IPS-15b (cell line): Measurements from ENCODE around the gene MOK.
"Not testable (repeated sequence)": the region's sequence is repeated elsewhere in the genome, so short reads cannot be mapped to it uniquely, and the experiment has no call there.

Source experiments
- H3K27me3 ChIP-seq: one replicate; pipeline ENCODE4 v1.6.1; 2013; ENCODE audit warnings: low read length; ENCODE audit not compliant: control insufficient read depth, insufficient read depth
- H3K36me3 ChIP-seq: one replicate; pipeline ENCODE4 v1.6.1; 2013; ENCODE audit warnings: low read length; ENCODE audit not compliant: control insufficient read depth, insufficient read depth
- H3K4me1 ChIP-seq: one replicate; pipeline ENCODE4 v1.6.1; 2013; ENCODE audit warnings: mild to moderate bottlenecking, low read length; ENCODE audit not compliant: control insufficient read depth, insufficient read depth
- H3K4me3 ChIP-seq: one replicate; pipeline ENCODE4 v1.5.1; 2013; ENCODE audit warnings: low read depth, low read length
- H3K9ac ChIP-seq: one replicate; pipeline ENCODE4 v1.6.1; 2013; ENCODE audit warnings: low read depth, mild to moderate bottlenecking, low read length
- H3K9me3 ChIP-seq: one replicate; pipeline ENCODE4 v1.6.1; 2013; ENCODE audit warnings: mild to moderate bottlenecking, low read length; ENCODE audit not compliant: control insufficient read depth, insufficient read depth

MOK gene

DNA sequence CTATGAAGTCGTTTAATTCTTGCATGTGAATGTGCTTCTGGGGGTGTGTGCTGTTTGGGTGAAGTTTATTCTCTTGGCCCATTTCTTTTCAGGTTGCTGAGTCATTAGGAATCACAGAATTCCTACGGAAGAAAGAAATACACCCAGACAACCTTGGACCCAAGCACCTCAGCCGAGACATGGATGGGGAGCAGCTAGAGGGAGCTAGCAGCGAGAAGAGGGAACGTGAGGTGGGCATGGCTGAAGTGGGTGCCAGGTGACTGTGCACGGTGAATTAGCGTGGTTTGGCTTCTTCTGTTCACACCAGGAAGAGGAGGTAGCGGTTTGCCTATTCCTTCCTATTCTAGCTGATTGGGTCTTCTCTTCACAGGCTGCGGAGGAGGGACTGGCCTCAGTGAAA lies 33.8 kb upstream of the MOK start:
- H3K4me3 ChIP-seq, result no peak overlapping the region
- no peaks in the 10 kb centered on the region for H3K27me3 ChIP-seq
- no peaks in the 10 kb centered on the region for H3K4me1 ChIP-seq
- H3K9me3 ChIP-seq, result no peaks in the 10 kb centered on the region
- no peak overlapping the region for H3K9ac ChIP-seq
- H3K36me3 ChIP-seq, result peaks cover 19% of the 10 kb centered on the region

DNA sequence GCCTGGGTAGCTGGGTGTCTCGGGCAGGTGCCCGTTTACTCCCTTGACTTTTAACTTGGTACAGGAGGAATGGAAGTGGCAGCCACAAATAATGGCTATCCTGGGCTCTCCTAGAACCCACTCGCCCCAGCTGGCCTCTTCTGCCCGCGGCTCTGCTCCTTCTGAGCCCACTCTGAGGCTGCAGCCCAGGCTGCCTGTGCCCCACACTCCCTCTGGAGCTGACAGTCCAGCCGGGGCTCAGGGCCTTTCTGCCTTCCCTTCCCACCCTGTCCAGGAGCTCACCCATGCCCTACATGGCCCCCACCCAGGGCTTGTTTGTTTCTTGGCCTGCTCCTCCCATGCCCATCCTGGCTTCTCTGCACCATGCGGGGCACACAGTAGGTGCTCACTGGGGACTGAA lies 30.2 kb upstream of the MOK start:
- no peak overlapping the region for H3K4me3 ChIP-seq
- no peaks in the 10 kb centered on the region for H3K4me1 ChIP-seq
- no peaks in the 10 kb centered on the region for H3K27me3 ChIP-seq
- peak overlapping the region; percentile 24 for H3K9ac ChIP-seq
- H3K36me3 ChIP-seq, result peaks cover 10% of the 10 kb centered on the region
- no peaks in the 10 kb centered on the region for H3K9me3 ChIP-seq

DNA sequence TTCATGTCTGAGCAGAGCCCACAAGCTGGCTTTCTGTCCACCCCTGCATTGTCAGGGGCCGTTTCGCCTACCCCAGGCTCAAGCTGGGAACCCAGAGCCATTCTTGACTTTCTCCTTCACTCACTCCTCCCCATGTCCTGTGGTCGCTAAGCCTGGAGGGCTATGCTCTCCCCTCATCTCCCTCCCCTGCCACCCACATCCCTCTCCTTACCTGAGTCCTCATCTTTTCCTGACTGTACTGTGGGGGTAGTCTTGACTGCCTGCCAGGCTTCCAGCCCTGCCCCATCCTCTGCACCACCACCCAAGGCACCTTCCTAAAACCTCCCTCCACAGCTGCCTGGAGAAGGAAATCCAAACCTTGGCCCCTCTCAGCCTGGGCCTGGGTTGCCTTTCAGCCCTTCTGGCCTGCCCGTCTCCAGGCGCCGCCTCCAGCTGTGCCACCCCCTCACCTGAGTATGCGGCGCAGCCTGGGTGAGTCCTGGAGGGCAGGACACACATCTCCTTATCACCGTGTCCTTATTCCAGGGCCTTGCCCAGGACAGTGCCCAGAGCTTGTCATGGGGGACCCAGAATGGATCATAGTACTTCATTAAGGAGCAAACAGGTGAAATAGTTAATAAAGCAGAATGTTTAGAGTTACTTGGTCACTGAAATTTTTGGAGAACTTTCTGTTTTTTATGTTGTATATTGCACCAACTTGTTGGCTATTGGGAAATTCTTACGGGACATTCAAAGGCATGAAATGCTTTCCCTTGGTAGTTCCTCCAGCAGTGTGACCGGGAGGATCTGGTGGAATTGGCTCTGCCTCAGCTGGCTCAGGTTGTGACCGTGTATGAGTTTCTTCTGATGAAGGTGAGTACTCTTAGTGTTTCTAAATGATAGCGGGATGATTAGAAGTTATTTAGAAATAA lies 29.1 kb upstream of the MOK start:
- Histone ChIP-seq H3K4me3 (no peak overlapping the region), H3K36me3 (peaks cover 9% of the 10 kb centered on the region), H3K27me3 (no peaks in the 10 kb centered on the region), H3K9ac (no peak overlapping the region), H3K9me3 (no peaks in the 10 kb centered on the region), H3K4me1 (no peaks in the 10 kb centered on the region)

DNA sequence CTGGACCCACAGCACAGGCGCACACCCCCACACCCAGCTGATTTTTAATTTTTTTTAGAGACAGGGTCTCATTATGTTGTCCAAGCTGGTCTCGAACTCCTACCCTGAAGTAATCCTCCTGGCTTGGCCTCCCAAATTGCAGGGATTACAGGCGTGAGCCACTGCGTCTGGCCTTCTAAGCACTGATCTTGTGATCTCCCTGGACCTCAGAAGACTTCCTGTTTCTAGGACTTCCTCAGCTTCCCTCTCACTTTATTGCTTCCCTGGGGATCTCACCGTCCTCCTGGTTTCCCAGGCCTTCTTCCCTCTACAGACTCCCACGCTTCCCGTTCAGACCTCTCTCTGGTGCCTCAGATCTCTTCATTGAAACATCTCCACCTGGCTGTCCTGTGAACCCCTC lies 28.4 kb upstream of the MOK start:
- Histone ChIP-seq H3K4me1 (no peaks in the 10 kb centered on the region), H3K9me3 (no peaks in the 10 kb centered on the region), H3K36me3 (peaks cover 4% of the 10 kb centered on the region), H3K4me3 (no peak overlapping the region), H3K9ac (no peak overlapping the region), H3K27me3 (no peaks in the 10 kb centered on the region)

DNA sequence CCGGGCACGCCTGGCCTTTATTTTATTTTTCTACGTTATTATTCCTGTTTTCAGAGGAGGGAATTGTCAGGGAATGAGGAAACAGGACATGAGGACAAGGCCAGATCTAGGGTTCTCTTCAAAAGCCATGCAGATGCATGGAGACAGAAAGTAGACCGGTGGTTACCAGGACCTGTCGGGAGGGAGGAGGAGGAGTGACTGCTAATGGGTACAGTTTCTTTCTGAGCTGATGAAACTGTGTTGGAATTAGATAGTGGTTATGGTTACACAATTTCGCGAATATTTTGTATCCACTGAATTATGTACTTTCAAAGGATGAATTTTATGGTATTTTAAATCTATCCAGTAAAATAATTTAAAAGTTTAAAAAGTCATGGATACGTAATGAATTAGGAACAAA lies 25.8 kb upstream of the MOK start:
- Histone ChIP-seq H3K9ac (no peak overlapping the region), H3K4me3 (no peak overlapping the region), H3K27me3 (no peaks in the 10 kb centered on the region), H3K4me1 (no peaks in the 10 kb centered on the region), H3K9me3 (no peaks in the 10 kb centered on the region), H3K36me3 (peaks cover 2% of the 10 kb centered on the region)

DNA sequence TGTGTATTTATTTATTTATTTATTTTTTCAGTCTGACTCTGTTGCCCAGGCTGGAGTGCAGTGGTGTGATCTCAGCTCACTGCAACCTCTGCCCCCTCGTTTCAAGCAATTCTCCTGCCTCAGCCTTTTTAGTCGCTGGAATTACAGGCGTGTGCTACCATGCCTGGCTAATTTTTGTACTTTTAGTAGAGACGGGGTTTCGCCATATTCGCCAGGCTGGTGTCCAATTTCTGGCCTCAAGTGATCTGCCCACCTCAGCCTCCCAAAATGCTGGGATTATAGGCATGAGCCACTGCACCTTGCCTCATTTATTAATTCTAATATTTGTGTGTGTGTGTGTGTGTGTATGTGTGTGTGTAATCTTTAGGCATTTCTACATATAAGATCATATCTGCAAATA lies 24.4 kb upstream of the MOK start:
- H3K27me3 ChIP-seq, H3K4me1 ChIP-seq, H3K9me3 ChIP-seq, H3K36me3 ChIP-seq, H3K4me3 ChIP-seq, H3K9ac ChIP-seq: not testable (repeated sequence)

DNA sequence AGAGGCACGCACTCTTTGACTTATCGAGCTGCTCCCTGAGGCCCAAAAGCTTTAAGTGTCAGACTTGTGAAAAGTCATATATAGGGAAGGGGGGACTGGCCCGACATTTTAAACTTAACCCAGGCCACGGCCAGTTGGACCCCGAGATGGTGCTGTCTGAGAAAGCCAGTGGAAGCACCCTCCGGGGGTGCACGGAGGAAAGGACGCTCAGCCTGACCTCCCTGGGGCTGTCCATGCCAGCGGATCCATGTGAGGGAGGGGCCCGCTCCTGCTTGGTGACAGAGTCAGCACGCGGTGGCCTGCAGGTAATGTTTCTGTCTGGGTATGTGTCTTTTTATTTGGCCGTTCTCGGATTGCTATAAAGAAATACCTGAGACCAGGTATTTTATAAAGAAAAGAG lies 21.6 kb upstream of the MOK start:
- no peaks in the 10 kb centered on the region for H3K9me3 ChIP-seq
- H3K4me3 ChIP-seq, result no peak overlapping the region
- H3K9ac ChIP-seq, result no peak overlapping the region
- H3K36me3 ChIP-seq, result peaks cover under 1% of the 10 kb centered on the region
- H3K4me1 ChIP-seq, result no peaks in the 10 kb centered on the region
- H3K27me3 ChIP-seq, result no peaks in the 10 kb centered on the region

DNA sequence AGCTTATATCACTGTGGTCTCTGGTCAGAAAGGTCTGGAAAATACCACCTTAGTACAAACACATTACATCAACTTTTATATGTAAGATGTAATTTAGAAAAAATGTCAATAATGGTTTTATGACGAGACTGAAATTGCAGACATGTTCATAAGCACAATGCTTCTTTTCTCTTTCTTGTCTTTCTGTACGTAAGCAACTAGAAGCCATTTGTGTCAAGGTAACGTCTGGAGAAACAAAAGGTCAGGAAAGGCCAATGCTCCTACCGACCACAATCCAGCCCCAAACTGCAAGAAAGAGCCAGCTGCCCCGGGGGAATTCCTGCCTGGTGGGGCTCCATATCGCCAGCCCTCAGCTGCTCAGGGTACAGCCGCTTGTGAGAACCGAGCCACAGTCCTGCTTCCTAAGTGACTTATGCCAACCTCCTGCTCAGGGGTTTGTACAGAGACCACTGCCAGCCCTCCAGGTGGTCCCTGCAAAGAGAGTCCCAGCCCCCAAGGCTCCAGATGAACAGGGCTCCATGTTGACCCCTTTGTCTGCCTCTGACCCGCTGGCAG lies 20.9 kb upstream of the MOK start:
- H3K9ac ChIP-seq, result no peak overlapping the region
- H3K27me3 ChIP-seq, result no peaks in the 10 kb centered on the region
- no peak overlapping the region for H3K4me3 ChIP-seq
- no peaks in the 10 kb centered on the region for H3K36me3 ChIP-seq
- H3K4me1 ChIP-seq, result no peaks in the 10 kb centered on the region
- H3K9me3 ChIP-seq, result no peaks in the 10 kb centered on the region

DNA sequence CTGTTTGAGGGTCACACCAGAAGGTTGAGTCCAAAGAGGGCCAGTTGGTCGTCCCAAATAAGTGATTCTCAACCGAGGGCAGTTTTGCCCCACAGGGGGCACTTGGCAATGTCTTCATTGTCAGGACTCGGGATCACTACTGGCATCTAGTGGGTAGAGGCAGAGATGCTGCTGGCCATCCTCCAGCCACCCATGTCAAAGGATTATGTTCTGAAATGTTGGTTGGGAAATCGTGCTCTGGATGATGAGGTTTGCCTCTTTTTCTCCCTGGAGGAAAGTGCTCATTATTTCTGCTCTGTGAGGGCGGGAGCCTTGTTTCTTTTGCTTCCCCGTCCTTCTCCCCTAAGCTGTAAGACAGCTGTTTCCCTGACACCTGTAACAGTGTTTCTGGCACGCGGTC lies 18.1 kb upstream of the MOK start:
- Histone ChIP-seq H3K9me3 (no peaks in the 10 kb centered on the region), H3K9ac (no peak overlapping the region), H3K4me1 (peaks cover 6% of the 10 kb centered on the region), H3K4me3 (no peak overlapping the region), H3K27me3 (peaks cover 2% of the 10 kb centered on the region), H3K36me3 (no peaks in the 10 kb centered on the region)

DNA sequence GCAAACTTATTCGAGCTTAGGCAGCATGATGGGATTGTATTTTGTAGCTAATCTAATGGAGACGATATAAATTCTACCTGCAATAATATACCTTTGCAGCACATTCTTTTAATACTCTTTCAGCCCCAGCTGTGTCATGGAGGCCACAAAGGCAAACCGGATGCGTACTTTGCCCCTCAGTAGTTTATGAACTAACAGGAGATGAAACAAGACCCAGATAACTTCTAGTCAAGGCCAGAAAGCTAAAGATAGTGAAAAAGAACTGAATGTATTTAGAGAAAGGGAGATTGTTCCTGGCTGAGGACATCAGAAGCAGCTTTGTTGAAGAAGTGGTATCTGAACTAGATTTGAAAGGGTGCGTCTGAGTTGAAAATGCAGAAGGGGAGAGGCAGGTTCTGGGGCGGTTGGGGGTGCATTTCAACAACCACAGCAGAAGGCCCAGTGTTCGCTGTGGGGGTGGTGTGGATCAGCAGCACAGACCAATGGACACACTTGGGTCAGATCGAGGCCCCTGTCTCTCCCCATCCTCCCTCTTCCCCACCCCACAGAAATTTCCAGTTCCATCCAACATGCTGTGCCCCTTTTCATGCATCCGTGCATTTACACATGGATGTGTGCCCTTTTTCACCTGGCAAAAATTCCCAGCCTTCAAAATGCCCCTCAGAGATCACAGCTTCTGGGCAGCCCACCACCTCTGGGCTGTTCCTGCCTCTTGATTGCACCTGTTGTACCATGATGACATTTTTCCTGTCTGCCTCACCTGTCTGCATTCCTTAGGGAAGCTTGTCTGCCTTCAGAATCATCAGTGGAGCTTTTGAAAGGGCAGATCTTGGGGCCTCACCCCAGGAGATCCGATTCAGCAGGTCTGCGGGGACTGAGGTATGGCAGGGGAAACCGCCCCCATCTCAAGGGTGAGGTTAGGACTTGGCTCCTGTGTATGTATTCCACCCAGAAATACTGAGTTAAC lies 16.8 kb upstream of the MOK start:
- peaks cover 2% of the 10 kb centered on the region for H3K27me3 ChIP-seq
- no peak overlapping the region for H3K9ac ChIP-seq
- peaks cover 9% of the 10 kb centered on the region for H3K4me1 ChIP-seq
- H3K9me3 ChIP-seq, result no peaks in the 10 kb centered on the region
- no peak overlapping the region for H3K4me3 ChIP-seq
- H3K36me3 ChIP-seq, result no peaks in the 10 kb centered on the region

DNA sequence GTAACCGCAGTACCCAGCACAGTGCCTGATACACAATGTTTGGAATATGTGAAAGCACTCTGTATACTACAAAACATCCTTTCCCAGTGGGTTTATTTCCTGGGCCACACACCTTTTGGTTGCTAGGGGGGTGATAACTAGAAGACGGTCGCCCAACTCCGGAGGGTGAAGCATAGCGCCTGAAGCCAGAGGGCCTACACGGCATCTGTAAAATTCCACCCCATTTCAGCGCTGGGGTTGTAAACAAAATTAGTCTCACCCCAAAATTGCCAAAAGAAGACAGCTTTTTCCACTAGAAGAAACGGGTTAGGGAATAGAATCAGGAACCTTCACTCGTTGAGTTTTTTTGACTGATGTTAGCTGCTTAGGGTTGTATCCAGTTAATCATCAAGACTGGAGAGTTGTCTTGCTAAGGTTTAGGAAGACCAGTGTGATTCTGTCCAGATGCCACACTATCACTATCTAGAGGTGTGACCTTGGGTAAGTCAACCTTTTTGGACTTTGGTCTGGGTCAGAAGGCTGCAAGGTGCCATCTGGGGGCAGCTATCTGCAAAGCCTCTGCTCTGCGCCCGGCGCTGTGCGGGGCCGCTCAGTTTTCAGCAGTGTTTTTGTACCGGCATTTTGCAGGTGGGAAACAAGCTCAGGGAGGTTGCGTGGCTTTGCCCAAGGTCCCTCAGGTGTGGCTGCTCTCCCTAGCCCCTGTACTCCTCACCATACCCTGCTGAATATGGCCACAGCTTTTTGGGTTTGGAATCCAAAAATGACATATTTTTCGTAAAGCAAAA lies 15.9 kb upstream of the MOK start:
- H3K36me3 ChIP-seq, result no peaks in the 10 kb centered on the region
- peaks cover 9% of the 10 kb centered on the region for H3K4me1 ChIP-seq
- peaks cover 4% of the 10 kb centered on the region for H3K27me3 ChIP-seq
- H3K4me3 ChIP-seq, result peak overlapping the region; percentile 91
- H3K9ac ChIP-seq, result no peak overlapping the region
- no peaks in the 10 kb centered on the region for H3K9me3 ChIP-seq
